Colonic mucosa (tissue), 4 donors: ENCODE measurements around the gene NAALAD2. TPM values are rescaled to one million over a fixed set of nuclear protein-coding genes. Genes with fewer than 3 reads are reported as not detected.
"Not testable (repeated sequence)": the region's sequence is repeated elsewhere in the genome, so short reads cannot be mapped to it uniquely, and the experiment has no call there.

ENCODE experiments used
- DNase-seq: peaks from one replicate; pipeline ENCODE4 v3.0.0-alpha.2; 2020
- H3K27ac ChIP-seq: fragments of 200-600 bp; one replicate; pipeline ENCODE4 v1.8.0; 2021
- H3K27me3 ChIP-seq: fragments of 200-600 bp; one replicate; pipeline ENCODE4 v1.8.0; 2021
- H3K36me3 ChIP-seq: fragments of 200-600 bp; one replicate; pipeline ENCODE4 v1.8.0; 2021
- H3K4me1 ChIP-seq: fragments of 200-600 bp; one replicate; pipeline ENCODE4 v1.8.0; 2021; ENCODE audit warnings: mild to moderate bottlenecking
- H3K4me3 ChIP-seq: fragments of 200-600 bp; one replicate; pipeline ENCODE4 v1.8.0; 2021
- H3K9ac ChIP-seq, 2 donors: one replicate each; pipeline ENCODE4 v1.7.0; 2013; ENCODE audit warnings: control low read depth in 2 of 2, low read depth in 2 of 2, low read length in 2 of 2
- H3K9me3 ChIP-seq: fragments of 200-600 bp; one replicate; pipeline ENCODE4 v1.8.0; 2021
- intact Hi-C: fragments of 100-400 bp; cut with DNase I; formaldehyde crosslinking; loops from one replicate; pipeline ENCODE4 v1.14.1; 2022
- total RNA-seq, 2 donors: library from RNA; stranded (reverse); fragmentation: NEBNext Ultra II Directional in 1 of 2; extraction: Animal tissue kit (Norgen Biotek cat#: 25700) in 1 of 2; gene quantifications; one replicate each; pipeline ENCODE4 v1.2.1, GENCODE V29; 2021
- TF ChIP-seq, protein P1 (sequence below): fragments of 200-600 bp; IDR thresholded peaks from one replicate; pipeline ENCODE4 v1.8.0; 2022; ENCODE audit warnings: antibody characterized with exemption, mild to moderate bottlenecking
- donor health status: healthy.
- donor health status: DM: no; HTN: no; CAD: no.
- donor health status: DM: no; HTN: no; CAD: no.

Gene NAALAD2
- total RNA-seq, result under 1 TPM; 0.25 to 0.61 TPM

DNA sequence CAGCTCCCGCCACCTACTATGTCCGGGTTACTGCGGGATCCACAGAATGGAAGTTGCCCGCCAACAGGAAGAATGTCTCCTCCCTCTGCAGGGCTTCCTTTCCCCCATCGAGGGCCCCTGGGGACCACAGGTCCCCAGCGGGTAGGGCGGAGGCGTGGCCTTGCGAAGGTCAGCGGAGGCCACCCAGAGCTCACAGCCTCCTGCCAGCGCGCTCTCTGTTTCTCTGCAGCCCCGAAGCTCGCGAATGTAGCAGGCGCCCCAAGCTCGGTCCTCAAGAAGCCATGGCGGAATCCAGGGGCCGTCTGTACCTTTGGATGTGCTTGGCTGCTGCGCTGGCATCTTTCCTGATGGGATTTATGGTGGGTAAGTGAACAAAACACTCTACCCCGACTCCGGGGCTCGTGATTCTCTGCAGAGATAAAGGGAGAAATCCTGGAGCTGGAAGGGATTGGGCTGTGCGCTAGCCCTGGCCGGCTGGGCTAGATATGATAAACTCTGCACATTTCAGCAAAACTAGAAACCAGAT, at the start of gene NAALAD2:
Gene NAALAD2, plus strand, starts transcription at position 186 of the 526 bp plus-strand sequence. Its CDS starts 96 bp downstream, at position 282.
- peak within 1 kb of the TSS in 1 of 2 donors; percentile 29 for H3K9ac ChIP-seq
- intact Hi-C loops, result no loop called here
- no peak within 1 kb of the TSS for H3K27ac ChIP-seq

DNA sequence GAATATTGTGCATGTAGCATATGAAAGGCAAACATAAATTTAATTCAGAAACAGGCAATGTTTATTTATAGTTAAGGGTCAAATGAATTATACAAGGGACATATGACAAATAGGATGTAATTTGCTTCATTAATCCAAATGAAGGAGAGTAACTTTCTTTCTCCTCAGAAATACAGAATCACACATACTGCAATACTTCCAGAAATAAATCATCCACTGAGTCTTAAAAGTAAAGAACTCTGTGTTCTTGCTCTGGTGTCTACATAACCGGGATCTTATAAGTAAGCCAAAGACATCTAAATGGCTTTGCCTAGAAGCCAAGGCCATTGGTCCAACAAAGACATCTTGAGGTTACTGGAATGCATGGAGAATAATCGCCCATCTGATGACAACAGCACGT, 48.8 kb upstream of the NAALAD2 start, which contains the start of gene UBTFL1:
Gene UBTFL1, plus strand, starts transcription at position 301 of the 400 bp plus-strand sequence. Its CDS starts 0 bp downstream, at position 301.
- intact Hi-C loops, H3K9ac ChIP-seq, H3K36me3 ChIP-seq, H3K9me3 ChIP-seq, H3K27ac ChIP-seq, H3K4me1 ChIP-seq, H3K4me3 ChIP-seq, H3K27me3 ChIP-seq, DNase-seq: not testable (repeated sequence)

More for the DNA sequence above, at the start of gene NAALAD2:
- Histone ChIP-seq H3K4me1 (no peaks in the 10 kb centered on the region), H3K36me3 (no peaks in the 10 kb centered on the region), H3K4me3 (peak within 1 kb of the TSS; percentile 20), H3K9me3 (no peaks in the 10 kb centered on the region), H3K27me3 (no peaks in the 10 kb centered on the region)
- peak; percentile 22 for DNase-seq
- TF ChIP-seq, protein P1, sequence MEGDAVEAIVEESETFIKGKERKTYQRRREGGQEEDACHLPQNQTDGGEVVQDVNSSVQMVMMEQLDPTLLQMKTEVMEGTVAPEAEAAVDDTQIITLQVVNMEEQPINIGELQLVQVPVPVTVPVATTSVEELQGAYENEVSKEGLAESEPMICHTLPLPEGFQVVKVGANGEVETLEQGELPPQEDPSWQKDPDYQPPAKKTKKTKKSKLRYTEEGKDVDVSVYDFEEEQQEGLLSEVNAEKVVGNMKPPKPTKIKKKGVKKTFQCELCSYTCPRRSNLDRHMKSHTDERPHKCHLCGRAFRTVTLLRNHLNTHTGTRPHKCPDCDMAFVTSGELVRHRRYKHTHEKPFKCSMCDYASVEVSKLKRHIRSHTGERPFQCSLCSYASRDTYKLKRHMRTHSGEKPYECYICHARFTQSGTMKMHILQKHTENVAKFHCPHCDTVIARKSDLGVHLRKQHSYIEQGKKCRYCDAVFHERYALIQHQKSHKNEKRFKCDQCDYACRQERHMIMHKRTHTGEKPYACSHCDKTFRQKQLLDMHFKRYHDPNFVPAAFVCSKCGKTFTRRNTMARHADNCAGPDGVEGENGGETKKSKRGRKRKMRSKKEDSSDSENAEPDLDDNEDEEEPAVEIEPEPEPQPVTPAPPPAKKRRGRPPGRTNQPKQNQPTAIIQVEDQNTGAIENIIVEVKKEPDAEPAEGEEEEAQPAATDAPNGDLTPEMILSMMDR, result no peak

DNA sequence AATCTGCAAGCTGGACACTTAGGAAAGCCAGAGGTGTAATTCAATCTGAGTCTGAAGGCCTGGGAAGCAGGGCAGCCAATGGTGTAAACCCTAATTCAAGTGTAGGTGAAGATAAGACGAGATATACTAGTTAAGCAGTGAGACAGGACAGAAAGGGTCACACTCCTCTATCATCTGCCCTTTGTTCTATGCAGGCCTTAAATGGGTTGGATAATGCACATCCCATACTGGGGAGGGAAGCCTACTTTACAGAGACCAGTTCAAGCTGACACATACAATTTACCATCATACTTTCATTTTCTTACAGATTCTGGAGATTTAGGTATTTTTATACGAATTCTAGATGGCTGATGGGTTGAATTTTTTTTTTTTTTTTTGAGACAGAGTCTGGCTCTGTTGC, 45.7 kb upstream of the NAALAD2 start:
- H3K4me3 ChIP-seq, H3K9ac ChIP-seq, H3K27me3 ChIP-seq, H3K27ac ChIP-seq, intact Hi-C loops, DNase-seq, H3K36me3 ChIP-seq, H3K9me3 ChIP-seq, H3K4me1 ChIP-seq: not testable (repeated sequence)

DNA sequence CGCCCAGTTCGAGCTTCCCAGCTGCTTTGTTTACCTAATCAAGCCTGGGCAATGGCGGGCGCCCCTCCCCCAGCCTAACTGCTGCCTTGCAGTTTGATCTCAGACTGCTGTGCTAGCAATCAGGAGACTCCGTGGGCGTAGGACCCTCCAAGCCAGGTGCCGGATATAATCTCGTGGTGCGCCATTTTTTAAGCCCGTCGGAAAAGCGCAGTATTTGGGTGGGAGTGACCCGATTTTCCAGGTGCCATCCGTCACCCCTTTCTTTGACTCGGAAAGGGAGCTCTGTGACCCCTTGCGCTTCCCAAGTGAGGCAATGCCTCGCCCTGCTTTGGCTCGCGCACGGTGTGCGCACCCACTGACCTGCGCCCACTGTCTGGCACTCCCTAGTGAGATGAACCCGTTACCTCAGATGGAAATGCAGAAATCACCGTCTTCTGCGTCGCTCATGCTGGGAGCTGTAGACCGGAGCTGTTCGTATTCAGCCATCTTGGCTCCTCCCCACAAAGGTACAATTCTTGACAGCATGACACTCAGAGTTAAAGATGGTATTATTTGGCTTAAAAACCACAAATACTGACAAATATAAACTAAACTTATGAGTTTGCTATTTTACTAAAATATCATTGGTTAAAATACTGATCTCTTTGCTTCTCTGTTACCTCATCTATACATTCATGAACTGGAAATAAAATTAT, 39.1 kb upstream of the NAALAD2 start:
- DNase-seq, H3K9me3 ChIP-seq, H3K36me3 ChIP-seq, H3K27me3 ChIP-seq, intact Hi-C loops, H3K9ac ChIP-seq, H3K4me1 ChIP-seq, H3K27ac ChIP-seq, H3K4me3 ChIP-seq: not testable (repeated sequence)

DNA sequence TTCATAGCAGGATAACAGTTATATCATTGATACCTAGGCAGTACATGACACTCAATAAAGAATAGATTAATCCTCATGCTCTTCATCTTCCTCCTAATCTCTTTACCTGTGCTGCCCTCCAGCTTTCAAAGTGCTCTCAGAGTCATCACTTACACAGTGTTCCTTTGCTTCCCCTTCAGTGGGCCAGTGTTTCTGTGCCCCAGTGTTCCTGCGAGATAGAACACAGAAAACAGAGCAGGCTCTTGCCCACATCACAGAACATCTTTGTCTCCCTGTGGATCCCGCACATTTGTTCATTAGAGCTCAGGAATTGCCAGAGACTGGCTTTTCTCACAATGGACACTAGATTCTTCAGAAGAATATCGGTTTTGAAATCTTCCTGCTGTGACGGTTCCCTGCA, 36.2 kb upstream of the NAALAD2 start:
- H3K4me3 ChIP-seq, H3K27me3 ChIP-seq, intact Hi-C loops, H3K9me3 ChIP-seq, H3K27ac ChIP-seq, H3K9ac ChIP-seq, H3K4me1 ChIP-seq, DNase-seq, H3K36me3 ChIP-seq: not testable (repeated sequence)

DNA sequence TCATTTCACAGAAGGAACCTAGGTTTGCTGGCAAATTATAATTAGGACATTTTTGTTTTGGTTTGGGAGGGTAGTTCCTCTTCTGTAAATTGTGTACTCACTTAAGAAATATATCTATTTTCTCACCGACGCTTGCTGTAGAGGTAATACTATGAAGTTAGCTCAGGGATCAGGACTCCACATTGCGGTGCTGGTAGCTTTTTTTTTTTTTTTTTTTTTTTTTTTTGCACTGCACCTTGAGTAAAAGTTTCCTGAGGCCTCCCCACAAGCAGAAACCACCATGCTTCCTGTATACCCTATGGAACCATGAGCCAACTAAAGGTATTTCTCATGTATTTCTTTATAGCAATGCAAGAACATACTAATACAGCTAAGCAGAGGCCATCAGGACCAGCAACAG, 34.0 kb upstream of the NAALAD2 start:
- Histone ChIP-seq H3K4me3 (no peak overlapping the region), H3K4me1 (no peaks in the 10 kb centered on the region), H3K27ac (no peak overlapping the region), H3K9ac (no peak overlapping the region), H3K36me3 (no peaks in the 10 kb centered on the region), H3K27me3 (no peaks in the 10 kb centered on the region), H3K9me3 (no peaks in the 10 kb centered on the region)
- intact Hi-C loops, result no loop called here
- no peak for DNase-seq
- TF ChIP-seq, protein P1, result no peak

DNA sequence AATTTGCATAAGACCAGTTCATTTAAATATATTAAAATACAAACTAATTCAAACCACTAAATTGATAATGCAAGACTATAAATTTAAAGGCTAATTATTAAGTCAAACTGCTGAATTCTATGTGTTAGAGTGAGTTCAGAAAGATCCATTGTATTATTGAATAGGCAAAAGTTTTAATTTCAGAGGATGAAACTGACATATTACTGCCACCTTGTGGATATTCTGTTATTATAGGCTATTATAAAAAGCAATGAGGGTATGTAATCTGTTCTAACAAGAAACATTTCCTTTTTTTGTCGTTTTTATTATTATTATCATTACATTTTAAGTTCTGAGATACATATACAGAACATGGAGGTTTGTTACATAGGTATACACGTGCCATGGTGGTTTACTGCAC, 20.9 kb upstream of the NAALAD2 start:
- Histone ChIP-seq H3K27me3 (no peaks in the 10 kb centered on the region), H3K27ac (no peak overlapping the region), H3K9ac (no peak overlapping the region), H3K4me3 (no peak overlapping the region), H3K9me3 (no peaks in the 10 kb centered on the region), H3K4me1 (no peaks in the 10 kb centered on the region), H3K36me3 (no peaks in the 10 kb centered on the region)
- no peak for DNase-seq
- TF ChIP-seq, protein P1, result peak; percentile 24
- intact Hi-C loops, result no loop called here
